ENCODE results near the gene RNF123.
A peak's percentile ranks its signal among the peaks of the same experiment; 100 is the strongest.

RNF123 gene

GRCh38 chr3:49721596-49721895 lies 32.2 kb downstream of the RNF123 start (continued):
- no peak for TF ChIP-seq CREB5 (CRISPR knock-in tag; IDR thresholded peaks at IDR 0.05; ENCODE audit: low read depth)
- TF ChIP-seq OSR1 (CRISPR knock-in tag; IDR thresholded peaks at IDR 0.05), result no peak
- no peak for TF ChIP-seq ARNTL (CRISPR knock-in tag; IDR thresholded peaks at IDR 0.05; ENCODE audit: borderline replicate concordance, low read depth)
- TF ChIP-seq ZFP3 (CRISPR knock-in tag; IDR thresholded peaks at IDR 0.05), result no peak
- TF ChIP-seq ZC3H10 (CRISPR knock-in tag; IDR thresholded peaks at IDR 0.05), result no peak
- no peak for TF ChIP-seq CSRNP3 (CRISPR knock-in tag; IDR thresholded peaks at IDR 0.05)
- no peak for TF ChIP-seq RARB (CRISPR knock-in tag; IDR thresholded peaks at IDR 0.05)
- no peak for TF ChIP-seq TCF4 (CRISPR knock-in tag; IDR thresholded peaks at IDR 0.05; ENCODE audit: borderline replicate concordance)

GRCh38 chr3:49721896-49722781 lies 32.8 kb downstream of the RNF123 start:
- ATAC-seq, result no peak

GRCh38 chr3:49722896-49723295 lies 33.5 kb downstream of the RNF123 start:
- ATAC-seq, result no peak
- TF ChIP-seq GLIS3 (CRISPR knock-in tag; IDR thresholded peaks at IDR 0.05) (no peak), BACH2 (CRISPR knock-in tag; IDR thresholded peaks at IDR 0.05; ENCODE audit: borderline replicate concordance) (no peak), SNAI2 (CRISPR knock-in tag; IDR thresholded peaks at IDR 0.05) (no peak), ZNF70 (CRISPR knock-in tag; IDR thresholded peaks at IDR 0.05) (no peak)

More at GRCh38 chr3:49721896-49722781, 32.8 kb downstream of the RNF123 start:
- no peak for TF ChIP-seq ZNF8 (CRISPR knock-in tag; IDR thresholded peaks at IDR 0.05)
- no peak for TF ChIP-seq ESRRG (CRISPR knock-in tag; IDR thresholded peaks at IDR 0.05)
- no peak for TF ChIP-seq ZFP30 (CRISPR knock-in tag; IDR thresholded peaks at IDR 0.05)
- TF ChIP-seq CSRNP3 (CRISPR knock-in tag; IDR thresholded peaks at IDR 0.05), result no peak
- TF ChIP-seq ZNF70 (CRISPR knock-in tag; IDR thresholded peaks at IDR 0.05), result no peak
- TF ChIP-seq ISL1 (CRISPR knock-in tag; IDR thresholded peaks at IDR 0.05), result no peak
- TF ChIP-seq POU6F1 (CRISPR knock-in tag; IDR thresholded peaks at IDR 0.05; ENCODE audit: borderline replicate concordance, low read depth), result no peak
- no peak for TF ChIP-seq ARNTL (CRISPR knock-in tag; IDR thresholded peaks at IDR 0.05; ENCODE audit: borderline replicate concordance, low read depth)

GRCh38 chr3:49723296-49723627 lies 33.9 kb downstream of the RNF123 start:
- ATAC-seq, result peak; percentile 5
- TF ChIP-seq PPARA (CRISPR knock-in tag; IDR thresholded peaks at IDR 0.05; ENCODE audit: borderline replicate concordance) (no peak), ZFP3 (CRISPR knock-in tag; IDR thresholded peaks at IDR 0.05) (no peak), POU6F1 (CRISPR knock-in tag; IDR thresholded peaks at IDR 0.05; ENCODE audit: borderline replicate concordance, low read depth) (no peak), BACH2 (CRISPR knock-in tag; IDR thresholded peaks at IDR 0.05; ENCODE audit: borderline replicate concordance) (no peak), ZNF565 (CRISPR knock-in tag; conservative IDR thresholded peaks at IDR 0.05; ENCODE audit: low read depth) (no peak), ISL1 (CRISPR knock-in tag; IDR thresholded peaks at IDR 0.05) (no peak), SNAI2 (CRISPR knock-in tag; IDR thresholded peaks at IDR 0.05) (no peak), CSRNP3 (CRISPR knock-in tag; IDR thresholded peaks at IDR 0.05) (no peak), ZFP30 (CRISPR knock-in tag; IDR thresholded peaks at IDR 0.05) (no peak), TOX (CRISPR knock-in tag; IDR thresholded peaks at IDR 0.05; ENCODE audit: borderline replicate concordance) (no peak), TCF4 (CRISPR knock-in tag; IDR thresholded peaks at IDR 0.05; ENCODE audit: borderline replicate concordance) (no peak), ZNF70 (CRISPR knock-in tag; IDR thresholded peaks at IDR 0.05) (no peak), CREB5 (CRISPR knock-in tag; IDR thresholded peaks at IDR 0.05; ENCODE audit: low read depth) (no peak), ZNF8 (CRISPR knock-in tag; IDR thresholded peaks at IDR 0.05) (no peak), PATZ1 (CRISPR knock-in tag; IDR thresholded peaks at IDR 0.05; ENCODE audit: borderline replicate concordance) (no peak), OSR1 (CRISPR knock-in tag; IDR thresholded peaks at IDR 0.05) (no peak), ESRRG (CRISPR knock-in tag; IDR thresholded peaks at IDR 0.05) (no peak), RARB (CRISPR knock-in tag; IDR thresholded peaks at IDR 0.05) (no peak)
